HG02763 (cell line): ENCODE data around the gene KCNS1.

Source experiments
- ATAC-seq: cut with Tn5 transposase; IDR thresholded peaks from one replicate; pipeline ENCODE4 v1.9.1; 2021; ENCODE audit warnings: mild to moderate bottlenecking, moderate library complexity; ENCODE audit not compliant: unreplicated experiment

KCNS1 gene

DNA sequence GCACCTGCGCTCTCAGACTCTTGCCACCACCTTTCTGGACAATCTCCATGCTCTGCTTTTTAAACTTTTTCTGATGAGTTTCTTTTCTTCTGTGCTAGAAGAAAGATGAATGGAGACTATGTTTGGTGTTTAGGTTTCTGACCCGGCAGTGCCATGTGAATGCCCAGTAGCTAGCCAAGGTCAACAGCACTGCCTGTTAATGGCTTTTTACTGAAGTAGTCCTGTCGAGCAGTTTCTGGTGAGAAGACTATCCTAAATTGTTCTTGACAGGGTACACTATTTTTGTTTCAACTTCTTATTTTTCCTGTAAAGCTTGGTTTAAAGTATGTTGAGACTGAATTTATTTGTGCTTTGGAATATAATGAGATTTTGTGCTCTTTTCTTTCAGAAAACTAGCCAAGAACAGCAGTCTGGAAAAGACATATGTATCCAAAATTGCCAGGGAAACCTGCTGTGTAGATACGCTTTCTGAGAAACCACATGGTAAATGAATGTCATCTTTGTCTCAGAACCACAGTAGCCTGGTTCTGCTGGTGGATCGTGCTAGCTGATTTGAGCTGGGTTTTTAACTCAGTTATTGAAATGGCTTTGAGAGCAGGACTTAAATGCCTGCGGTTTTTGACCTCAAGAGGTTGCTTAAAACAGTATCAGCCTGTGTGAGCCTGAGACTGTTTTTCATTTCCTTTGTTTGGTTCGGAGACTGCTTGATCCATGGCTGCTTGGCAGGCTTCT is 48.1 kb downstream of the KCNS1 start:
- ATAC-seq, result peak; percentile 55

DNA sequence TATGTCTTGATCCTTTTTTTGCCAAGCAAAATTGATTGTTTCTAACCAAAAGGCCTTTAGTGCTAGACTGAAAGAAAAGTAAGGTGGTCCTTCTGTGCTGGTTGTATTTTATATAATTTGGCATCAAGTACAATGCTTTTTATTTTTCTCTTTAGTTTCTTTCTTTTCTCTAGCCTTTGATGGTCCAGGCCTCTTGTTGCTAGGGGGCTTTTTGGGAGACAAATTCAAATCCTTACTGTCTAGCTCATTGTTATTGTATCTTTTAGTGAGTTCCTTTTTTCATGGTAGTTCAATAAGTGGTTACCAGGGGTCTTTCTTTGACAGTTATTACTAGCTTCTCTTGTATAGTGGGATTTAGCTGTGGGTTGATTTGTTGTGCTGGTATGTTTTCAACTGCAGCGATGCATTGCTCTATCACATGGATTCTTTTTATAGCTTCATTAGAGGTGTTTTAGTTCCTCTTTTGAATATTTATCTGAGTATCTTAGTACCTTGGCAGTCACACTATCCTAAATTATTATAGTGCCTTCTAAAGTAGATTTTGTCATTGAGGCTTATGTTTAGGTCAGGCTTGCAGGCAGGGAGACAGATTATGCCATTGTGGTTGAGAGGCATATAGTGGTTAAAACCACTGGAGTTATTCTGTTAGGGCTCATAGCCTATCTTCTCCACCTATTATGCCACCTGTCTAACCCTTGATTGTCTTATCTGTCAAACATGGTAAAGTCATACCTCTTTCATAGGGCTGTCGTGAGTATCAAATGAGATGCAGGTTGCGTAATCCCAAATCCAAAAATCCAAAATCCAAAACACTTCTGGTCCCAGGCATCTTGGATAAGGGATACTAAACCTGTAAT is 49.5 kb downstream of the KCNS1 start:
- ATAC-seq, result no peak

DNA sequence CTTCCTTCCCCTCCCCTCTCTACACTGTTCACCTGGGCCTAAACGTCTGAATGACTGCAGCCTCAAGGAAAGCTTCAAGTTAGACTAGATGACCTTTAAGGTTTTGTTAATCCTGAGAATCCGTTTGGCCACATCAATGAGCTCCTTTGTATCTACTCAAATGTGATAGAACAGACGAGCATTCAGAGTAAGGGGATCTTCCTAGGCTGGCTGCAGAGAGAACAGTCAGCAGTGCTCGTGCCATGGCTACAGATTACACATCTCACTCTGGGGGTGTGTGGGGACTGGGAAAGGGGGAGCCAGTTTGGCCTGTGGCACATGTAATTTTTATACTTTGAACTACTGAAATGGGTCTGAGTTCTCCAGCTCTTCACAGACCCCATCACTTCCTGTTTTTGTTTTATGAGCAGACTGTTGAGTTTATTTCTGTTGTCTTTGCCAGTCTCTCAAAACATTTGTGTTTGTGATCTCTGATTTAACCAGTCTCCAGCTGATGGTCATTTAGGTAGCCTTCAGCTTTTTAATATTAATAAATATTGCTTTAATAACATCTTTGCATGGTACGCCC is 50.9 kb downstream of the KCNS1 start:
- no peak for ATAC-seq

DNA sequence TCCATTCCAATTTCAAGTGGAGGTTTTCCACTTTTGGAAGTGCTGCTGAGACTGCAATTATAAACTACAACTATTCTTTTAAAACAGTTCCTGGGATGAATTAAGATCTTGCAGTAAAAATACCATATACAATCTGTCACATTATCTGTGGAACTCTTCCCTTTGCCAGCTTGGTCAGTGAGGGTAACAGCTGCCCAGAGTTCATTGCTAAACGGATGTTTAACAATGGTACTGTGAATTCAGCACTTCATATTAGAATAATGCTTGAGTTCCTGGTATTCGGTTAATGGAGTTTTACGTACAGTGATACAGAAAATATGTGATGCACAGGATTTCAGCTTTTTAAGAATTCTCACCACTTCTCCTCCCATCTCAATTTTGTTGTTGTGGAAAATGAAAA is 51.5 kb downstream of the KCNS1 start:
- no peak for ATAC-seq

DNA sequence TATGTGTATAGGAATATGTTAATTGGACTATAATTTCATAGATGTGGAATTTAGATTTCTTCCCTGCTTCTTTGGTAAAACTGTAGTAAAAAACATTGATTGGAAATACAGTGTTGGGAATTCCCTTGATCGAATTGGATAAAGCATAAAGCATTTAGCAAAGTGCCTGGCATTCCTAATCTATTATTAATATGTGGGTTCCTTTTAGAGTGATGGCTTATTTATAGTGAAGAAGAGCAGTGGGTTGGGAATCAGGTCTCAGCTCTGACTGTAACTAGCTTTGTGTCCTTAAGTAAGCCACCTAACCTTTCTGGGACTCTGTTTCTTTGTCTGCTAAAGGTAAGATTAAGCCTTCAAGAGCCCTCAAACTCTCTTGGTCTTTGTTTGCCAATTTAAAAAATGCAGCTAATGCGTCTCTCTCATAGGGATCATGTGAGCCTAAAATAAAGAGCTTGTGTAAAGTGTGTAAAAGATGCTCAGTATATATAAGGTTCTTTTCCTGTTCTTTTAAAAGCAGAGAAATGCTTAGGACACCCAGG is 53.3 kb downstream of the KCNS1 start:
- no peak for ATAC-seq

DNA sequence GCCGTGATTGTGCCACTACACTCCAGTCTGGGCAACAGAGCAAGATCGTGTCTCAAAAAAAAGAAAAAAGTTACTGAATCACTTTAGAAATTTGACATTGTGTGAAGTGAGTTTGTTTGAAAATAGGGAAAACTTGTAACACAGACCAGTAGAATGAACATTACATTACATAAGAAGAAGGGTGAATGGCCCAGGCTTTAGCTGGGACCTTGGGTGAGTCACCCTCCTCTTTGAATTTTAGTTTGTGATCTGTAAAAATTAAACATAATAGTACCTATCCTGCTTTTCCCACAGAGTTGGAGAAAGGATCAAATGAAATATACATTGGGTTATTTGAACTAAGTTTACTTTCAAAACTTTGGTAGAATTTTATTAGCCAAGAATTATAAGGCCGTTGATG is 56.3 kb downstream of the KCNS1 start:
- no peak for ATAC-seq

DNA sequence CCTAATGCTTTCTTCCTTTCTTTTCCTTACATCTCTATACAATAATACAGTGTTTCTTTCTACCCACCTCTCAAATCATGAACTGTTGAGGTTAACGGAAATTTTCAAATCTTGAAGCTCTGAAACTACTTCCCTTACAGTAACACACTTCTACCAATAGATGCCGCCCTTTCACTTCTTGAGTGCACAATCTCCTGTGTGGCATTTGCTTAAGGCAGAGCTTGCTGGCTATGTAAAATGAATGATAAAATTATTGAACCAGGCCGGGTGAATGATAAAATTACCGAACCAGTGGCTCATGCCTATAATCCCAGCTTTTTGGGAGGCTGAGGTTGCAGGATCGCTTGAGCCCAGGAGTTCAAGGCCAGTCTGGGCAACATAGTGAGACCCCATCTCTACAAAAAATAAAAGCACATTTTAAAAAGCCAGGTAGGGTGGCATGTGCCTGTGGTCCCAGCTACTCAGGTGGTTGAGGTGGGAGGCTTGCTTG is 56.8 kb downstream of the KCNS1 start:
- no peak for ATAC-seq

DNA sequence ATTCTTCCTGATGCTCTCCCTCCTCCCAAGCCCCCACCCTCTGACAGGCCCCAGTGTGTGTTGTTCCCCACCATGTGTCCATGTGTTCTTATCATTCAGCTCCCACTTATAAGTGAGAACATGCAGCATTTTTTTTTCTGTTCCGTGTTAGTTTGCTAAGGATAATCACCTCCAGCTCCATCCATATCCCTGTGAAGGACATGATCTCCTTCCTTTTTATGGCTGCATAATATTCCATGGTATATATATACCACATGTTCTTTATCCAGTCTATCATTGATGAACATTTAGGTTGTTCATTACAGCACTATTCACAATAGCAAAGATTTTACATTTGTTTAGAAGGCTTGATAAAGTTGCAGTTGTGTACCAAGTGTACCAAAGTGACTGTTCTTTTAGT is 57.9 kb downstream of the KCNS1 start:
- no peak for ATAC-seq
